Occipital lobe (tissue), 2 donors: ENCODE results near the gene PRXL2B. TPM values are rescaled to one million over a fixed set of nuclear protein-coding genes. Genes with fewer than 3 reads are reported as not detected.
"Not testable (repeated sequence)": the region's sequence is repeated elsewhere in the genome, so short reads cannot be mapped to it uniquely, and the experiment has no call there.

ENCODE experiments used
- DNase-seq: peaks from one replicate; lab custom pipeline; 2025; lab: John Stamatoyannopoulos, UW
- total RNA-seq: library from RNA; depleted of rRNA; stranded (reverse); fragments of >200 nt; gene quantifications from one replicate; pipeline ENCODE4 v1.2.3, GENCODE V29; 2014

The PRXL2B gene
- total RNA-seq, 1 donor from 2014 or later: 11.9 TPM

DNA sequence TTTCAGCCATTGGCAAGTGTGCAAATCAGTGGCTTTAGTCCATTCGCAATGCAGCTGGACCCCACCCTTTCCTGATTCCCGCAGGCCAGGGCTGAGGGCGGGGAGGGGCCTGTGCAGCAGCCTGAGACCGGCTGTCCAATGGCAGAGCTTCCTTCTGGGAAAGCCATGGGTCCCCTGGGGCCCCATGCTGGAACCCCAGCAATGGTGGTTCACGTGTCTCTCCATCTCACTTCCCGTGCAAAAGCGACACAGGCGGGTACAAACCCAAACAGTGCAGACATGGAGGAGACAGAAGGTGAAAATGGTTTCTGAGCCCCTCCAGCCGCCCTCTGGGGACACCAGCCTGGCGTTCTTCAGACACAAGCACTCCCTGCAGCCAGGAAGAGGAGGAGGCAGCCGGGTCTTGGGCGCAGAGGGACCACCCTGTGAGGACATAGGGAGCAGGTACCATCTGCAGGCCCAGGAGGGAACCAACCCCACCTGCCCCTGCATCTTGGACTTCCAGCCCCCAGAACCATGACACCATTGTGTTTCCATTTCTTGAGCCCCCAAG, 36.2 kb upstream of the PRXL2B start:
- not testable (repeated sequence) for DNase-seq

DNA sequence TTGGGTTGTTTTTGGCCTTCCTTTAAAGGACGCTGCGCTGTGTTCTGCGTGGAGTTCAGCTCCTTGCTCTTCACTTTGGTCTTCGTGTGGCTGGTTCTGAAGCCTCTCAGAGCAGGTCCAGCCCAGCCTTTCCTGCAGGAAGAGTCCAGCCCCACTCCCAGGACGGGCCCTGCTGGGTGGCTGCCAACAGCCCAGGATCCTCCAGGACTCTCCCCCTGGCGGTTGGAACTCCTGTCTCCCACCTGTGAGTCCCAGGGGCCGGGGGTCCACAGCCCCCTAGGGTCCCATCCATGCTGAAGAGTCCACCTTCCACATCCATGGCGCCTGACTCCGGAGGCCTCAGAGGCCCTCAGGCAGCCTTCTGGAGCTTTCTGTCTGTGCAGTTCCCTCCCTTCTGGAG, 35.0 kb upstream of the PRXL2B start:
- DNase-seq: not testable (repeated sequence)

DNA sequence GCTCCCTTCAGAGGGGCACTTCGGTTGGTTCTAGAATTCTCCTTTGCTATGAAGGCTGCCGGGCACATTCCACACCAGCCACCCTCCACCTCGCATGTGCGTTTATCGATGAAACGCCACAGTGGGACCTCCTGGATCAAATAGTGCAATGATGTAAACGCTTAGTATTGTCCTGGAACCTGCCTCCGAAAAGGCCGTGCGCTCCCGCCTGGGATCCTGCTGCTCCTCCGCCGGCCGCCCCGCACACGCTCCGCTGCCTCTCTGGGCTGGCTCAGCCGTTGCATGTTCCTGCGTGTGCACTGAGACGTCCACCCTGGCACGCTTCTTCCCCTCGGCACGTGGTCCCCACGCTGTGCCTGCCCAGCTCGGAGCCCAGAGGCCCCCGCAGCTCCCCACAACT, 34.4 kb upstream of the PRXL2B start:
- no peak for DNase-seq

DNA sequence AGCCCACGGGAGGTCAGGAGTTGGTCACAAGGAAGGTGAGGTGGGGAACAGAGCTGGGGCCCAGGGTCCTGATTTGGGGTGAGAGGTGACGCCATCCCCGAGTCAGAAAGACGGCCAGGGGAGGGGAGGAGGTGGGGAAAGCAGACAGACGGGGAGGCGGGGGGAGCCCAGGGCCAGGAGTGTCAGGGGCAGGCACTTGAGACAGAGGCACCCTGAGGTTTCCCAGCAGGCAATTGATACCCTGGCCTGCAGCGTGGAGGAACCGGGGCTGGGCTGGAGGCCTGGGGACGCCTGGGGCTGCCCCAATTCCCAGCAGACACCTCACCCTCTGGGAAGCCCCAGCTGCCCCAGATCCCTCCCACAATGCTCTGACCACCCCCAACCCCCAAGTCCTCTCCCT, 33.5 kb upstream of the PRXL2B start:
- DNase-seq: not testable (repeated sequence)

DNA sequence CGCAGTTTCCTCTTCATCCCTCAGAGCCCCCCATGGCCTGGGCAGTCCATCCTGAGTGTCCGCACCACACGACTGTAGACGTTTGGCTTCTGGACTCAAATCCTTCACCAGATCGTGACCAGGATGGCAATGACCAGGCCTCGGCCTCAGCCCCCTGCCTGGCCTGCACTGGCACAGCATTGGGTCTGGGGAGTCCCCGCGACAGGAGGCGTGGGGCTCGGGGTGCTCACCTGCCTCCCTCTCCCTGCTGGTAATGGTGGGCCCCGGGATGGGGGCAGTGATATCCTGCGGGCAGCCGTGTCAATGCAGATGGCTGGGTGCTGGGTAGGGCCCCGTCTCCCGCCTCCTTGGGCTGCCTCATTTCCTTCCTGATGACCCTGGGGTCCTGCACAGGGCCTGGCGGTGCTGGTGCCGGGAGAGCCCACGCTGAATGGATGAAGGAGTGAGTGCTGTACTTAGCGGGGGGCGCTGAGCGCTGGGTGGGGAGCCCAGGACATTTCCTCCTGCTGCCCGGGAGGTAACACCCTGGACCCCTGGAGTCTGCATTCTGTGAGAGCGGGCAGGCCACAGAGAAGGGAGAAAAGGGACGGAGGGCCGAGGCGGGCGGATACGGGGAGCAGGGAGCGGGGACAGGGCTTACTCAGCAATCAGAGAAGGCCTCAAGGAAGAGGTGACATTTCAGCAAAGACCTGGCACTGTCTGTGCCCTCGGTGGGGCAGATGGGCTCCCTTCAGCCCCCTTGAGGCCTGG, 32.5 kb upstream of the PRXL2B start:
- no peak for DNase-seq

DNA sequence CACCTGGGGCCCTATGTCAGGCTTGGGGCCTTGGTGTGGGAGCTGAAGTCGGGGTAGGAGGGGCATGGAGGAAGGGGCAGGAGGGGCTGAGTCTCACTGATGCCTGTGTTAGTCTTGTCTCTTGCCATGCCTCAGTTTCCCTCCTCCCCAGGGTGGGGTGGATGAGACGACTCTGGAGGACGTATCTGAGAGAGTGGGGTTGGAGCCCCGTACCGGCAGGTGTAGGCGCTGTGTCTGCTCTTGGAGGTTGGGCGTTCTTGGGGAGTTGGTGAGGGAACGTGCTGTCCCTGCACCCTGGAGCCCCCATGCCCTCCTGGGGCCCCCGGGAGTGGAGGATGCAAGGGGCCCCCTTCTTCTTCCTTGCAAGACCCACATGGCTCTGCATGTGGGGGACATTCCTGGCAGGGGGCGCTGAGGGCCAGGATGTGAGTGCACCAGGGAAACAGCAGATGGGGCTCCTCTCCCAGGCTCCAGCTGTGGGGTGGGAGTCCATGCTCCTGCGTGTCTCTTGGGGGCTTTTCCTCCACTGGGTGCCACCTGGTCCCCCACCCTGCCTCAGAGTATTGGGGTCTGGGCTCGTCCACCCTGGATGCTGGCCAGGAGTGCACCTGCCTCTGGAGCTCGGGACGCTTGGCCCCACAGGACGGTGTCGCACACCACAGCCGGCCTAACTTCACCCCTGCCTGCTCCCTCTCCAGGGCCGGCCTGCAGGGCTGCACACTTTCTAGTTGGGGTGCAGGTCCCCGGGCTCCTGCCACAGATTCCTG, 31.8 kb upstream of the PRXL2B start:
- DNase-seq: no peak

DNA sequence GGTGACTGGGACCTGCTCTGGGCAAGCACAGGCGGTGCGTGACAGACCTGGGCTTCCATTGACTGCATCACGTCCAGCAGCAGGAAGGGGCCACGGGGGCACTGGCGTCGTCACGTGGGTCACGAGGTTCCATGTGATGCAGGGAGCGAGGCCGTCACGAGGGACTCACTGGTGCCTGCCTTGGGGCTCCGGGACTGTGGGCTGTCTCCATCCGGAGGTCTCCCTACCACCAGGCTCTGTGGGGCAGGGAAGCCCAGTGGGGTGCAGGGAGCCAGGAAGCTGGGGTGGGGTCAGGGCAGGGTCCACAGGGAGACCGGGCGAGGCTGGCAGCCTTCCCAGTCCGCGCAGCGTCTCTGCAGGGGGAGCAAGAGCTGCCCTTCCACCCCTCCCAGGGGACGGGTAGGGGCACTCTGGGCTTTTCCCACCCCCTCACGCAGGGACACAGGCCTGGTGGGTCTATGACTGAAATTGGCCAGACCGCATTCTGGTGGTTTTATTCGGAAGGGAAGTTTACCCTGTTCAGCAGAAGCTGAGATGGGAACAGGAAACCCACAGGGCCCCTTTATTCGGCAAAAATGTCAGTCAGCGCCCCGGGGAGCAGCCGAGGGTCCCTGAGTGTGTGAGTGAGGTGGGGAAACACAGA, 30.8 kb upstream of the PRXL2B start:
- DNase-seq: no peak

DNA sequence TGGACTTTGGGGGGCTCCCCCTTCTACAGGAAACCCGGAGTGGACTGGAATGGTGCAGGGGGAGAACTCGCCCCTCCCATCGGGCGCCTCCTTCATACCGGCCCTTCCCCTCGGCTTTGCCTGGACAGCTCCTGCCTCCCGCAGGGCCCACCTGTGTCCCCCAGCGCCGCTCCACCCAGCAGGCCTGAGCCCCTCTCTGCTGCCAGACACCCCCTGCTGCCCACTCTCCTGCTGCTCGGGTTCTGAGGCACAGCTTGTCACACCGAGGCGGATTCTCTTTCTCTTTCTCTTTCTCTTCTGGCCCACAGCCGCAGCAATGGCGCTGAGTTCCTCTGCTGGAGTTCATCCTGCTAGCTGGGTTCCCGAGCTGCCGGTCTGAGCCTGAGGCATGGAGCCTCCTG, 30.3 kb upstream of the PRXL2B start, which contains the start of gene TNFRSF14:
Gene TNFRSF14 (plus strand): TSS at position 95 of the 401 bp plus-strand sequence. CDS start 294 bp downstream, at position 389.
- DNase-seq: peak; percentile 17

DNA sequence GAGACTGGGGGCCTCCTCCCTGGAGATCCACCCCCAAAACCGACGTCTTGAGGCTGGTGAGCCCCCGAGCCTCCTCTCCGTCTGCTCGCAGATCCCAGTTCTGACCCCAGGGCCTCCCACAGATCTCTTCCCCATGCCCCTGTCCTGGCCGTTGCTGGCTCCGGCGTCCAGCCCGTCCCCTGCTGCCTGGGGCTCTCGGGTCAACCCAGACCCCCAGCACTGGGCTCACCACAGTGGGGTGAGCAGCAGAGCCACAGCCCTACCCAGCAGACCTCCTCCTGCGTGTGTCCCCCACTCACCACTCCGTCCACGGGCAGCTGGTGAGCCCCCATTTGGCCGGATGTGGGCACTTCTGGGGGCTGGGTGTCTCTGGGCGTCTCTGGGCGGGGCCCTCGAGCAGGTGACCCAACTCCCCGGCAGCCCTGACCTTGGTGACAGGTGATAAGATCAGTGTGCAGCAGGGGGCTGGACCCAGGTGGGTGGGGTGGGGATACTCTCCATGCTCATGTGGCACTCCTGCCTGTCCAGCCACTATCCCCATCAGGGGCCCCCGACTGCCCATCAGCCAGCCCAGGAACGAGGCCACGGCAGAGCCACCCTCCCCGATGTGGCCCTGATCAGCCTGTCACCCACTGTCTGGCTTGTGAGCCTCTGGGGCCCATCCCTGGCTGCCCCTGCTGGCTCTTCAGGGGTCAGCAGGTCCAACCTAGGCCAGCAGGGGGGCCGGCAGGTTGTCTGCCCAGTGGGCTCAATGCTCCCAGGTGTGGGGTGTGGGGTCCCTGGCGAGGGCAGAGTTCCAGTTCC, 29.7 kb upstream of the PRXL2B start:
- no peak for DNase-seq

DNA sequence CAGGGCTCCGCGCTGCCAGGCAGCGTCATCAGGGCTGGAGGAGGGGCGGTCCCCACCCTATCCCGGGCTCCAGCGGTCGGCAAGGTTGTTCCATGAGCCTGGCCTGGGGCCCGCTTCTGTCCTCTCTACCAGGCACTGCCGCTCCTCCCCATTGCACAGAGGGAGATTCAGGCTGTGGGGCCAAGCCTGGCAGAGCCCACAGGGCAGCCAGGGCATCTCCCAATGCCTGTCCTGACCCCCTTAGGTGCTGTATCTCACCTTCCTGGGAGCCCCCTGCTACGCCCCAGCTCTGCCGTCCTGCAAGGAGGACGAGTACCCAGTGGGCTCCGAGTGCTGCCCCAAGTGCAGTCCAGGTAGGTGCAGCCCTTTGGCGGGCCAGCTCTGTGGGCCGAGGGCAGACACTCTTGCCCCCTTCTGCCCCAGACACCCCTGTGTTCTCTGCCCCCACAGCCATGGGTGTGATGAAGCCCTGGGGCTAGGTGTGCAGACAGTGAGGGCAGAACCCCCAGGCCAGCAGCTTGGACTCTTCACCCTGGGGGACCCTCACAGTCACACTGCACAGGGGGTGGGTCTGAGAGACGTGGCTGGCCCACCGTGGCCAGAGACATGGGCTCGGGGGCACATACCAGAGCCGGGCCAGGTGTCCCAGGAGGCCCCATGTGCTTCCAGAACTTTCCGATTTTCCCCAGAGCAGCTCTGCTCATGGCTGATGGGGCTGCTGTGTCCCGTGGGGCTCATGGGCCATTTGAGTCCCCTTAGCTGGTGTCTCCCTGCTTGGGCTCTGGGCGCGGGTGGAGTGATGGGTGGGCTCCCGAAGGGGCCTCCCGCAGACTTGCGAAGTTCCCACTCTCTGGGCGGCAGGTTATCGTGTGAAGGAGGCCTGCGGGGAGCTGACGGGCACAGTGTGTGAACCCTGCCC, 28.8 kb upstream of the PRXL2B start:
- no peak for DNase-seq

DNA sequence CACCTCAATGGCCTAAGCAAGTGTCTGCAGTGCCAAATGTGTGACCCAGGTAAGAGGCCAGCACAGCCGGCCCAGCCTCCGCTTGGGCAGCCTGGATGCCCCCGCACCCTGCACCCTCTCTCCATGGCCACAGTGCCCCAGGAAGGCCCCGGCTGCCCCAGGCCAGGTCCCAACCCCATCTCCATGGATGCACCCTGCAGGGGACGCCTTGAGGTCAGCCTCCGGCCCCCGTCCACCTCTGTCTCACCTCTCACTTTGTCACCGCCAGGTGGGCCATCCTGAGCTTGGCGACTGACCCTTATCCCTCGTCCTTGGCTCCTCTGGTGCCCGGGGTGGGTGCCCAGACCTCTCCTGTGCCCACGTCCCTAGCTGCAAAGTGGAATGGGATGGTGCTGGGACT, 28.2 kb upstream of the PRXL2B start:
- no peak for DNase-seq

DNA sequence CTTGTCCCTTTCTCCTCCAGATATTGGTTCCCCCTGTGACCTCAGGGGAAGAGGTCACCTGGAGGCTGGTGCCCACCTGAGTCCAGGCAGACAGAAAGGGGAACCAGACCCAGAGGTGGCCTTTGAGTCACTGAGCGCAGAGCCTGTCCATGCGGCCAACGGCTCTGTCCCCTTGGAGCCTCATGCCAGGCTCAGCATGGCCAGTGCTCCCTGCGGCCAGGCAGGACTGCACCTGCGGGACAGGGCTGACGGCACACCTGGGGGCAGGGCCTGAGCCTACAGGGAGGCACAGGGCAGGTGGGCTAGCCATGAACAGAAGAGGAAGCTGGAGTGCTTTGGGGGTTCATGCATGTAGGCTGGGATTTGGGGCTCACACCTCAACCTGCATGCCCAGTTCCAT, 27.7 kb upstream of the PRXL2B start:
- DNase-seq: no peak

DNA sequence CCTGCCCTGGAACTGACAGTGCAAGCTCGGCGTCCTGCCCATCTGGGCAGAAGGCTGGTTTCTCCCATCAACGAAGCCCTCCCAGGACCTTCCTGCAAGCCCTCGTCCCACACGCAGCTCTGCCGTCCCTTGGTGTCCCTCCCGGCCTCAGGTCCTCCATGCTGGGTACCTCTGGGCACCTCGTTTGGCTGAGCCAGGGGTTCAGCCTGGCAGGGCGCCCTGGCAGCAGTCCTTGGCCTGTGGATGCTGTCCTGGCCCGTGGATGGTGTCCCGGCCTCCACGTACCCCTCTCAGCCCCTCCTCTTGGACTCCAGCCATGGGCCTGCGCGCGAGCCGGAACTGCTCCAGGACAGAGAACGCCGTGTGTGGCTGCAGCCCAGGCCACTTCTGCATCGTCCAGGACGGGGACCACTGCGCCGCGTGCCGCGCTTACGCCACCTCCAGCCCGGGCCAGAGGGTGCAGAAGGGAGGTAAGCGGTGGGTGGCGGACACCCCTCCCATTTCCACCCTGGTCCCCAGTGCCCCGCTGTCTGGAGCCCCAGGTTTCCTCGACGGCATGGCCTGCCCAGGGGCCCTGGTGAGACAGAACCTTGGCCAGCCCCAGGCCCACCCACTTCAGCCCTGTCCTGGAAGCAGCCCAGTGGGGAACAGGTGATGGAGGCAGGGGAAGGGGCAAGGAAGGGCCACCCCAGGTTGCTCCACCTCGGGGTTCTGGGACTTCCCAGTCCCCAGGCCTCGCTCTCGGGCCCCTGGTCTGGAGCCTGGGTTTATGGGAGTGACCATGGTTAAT, 26.9 kb upstream of the PRXL2B start:
- no peak for DNase-seq

DNA sequence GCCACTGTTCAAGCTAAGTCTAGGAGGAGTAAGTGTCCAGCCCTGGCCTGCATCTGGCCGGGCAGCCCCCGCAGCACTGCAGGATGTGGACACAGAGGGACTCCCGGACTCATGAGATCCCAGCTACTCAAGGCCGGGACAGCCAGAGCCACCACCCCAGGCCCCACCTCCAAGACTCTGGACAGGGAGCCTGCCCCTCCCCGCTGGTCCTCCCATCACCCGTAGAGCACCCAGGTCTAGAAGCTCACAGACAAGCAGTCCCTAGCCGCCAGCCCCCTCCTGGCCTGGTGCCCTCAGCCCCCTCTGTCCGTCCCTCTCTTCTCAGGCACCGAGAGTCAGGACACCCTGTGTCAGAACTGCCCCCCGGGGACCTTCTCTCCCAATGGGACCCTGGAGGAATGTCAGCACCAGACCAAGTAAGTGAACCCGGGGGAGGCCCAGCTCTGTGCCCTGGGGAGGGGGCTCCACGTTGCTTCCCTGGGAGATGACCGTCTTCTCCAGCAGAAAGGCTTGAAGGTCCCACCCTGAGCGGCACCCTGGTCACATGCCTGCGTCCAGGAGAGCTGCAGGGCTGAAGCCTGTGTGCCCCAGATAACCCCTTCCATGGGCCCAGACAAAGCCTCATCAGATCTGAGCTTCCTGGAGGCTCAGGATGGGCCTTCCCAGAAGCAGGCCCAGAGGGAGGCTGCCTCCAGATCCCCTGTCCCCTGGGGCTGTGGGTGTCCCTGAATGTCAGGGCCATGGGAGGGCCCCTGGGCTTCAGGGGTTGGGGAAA, 26.1 kb upstream of the PRXL2B start:
- DNase-seq: no peak

DNA sequence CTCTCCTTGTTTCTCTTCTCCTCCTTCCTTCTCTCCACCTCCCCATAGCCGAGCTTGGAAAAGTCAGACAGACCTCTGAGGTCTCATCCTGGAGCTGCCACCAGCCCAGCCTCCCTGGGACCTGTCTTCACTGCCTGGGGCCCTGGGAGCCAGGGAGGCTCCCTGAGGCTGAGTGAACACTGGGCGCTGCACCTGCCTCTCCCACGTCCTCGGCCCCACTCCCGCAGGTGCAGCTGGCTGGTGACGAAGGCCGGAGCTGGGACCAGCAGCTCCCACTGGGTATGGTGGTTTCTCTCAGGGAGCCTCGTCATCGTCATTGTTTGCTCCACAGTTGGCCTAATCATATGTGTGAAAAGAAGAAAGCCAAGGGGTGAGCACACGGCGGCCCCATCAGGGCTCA, 25.1 kb upstream of the PRXL2B start:
- DNase-seq: no peak

DNA sequence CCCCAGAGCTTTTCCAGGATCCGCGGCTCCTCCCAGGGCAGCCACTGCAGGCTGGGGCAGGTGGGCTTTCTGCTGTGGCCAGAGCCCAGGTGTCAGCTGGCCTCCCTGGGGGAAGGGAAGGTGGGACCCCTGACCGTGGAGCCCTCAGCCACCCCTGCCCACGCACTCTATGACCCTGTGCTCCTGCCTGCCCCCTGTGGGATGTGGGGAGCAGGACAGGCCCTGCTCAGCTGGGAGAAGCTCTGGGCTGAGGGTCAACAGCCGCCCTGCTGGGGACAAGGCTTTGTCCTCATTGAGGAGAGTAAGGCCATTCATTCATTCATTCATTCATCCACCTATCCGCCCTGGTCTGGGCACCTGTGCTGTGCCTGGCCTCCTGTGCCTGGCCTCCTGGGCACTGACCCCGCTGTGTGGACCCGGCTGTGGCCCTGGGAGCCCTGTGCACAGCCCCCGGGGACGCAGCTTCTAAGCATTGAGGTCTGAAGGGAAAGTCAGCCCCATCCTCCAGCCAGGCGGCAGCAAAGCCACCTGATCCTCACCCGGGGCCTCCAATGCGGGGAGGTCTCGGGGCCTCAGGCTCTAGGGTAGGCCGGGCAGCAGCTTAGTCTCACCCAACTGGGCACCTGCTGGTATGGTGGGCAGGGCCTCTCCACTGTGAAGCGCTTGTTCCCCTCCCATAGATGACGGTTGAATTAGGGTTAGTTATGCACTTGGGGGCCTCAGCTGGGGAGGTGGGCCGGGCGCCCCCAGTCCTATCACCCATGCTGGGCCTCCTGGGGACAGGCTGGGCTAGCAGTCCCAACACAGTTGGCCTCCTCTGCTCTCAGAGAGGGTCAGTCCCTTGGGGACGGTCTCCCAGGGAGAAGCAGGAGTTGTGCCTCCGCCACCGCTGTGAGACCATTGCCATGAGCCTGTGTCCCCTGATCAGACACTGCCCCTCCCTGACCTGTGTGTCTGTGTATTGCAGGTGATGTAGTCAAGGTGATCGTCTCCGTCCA, 24.4 kb upstream of the PRXL2B start:
- DNase-seq: no peak

DNA sequence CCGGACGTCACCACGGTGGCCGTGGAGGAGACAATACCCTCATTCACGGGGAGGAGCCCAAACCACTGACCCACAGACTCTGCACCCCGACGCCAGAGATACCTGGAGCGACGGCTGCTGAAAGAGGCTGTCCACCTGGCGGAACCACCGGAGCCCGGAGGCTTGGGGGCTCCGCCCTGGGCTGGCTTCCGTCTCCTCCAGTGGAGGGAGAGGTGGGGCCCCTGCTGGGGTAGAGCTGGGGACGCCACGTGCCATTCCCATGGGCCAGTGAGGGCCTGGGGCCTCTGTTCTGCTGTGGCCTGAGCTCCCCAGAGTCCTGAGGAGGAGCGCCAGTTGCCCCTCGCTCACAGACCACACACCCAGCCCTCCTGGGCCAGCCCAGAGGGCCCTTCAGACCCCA, 23.4 kb upstream of the PRXL2B start:
- no peak for DNase-seq
